Lower leg skin (tissue), 3 donors: ENCODE data around the gene AKR1C4.

ENCODE experiments used
- POLR2A ChIP-seq, 2 donors: fragments of 450-650 bp; IDR thresholded peaks; one replicate each; pipeline ENCODE4 v1.6.1; 2016 to 2017; ENCODE audit warnings: antibody characterized with exemption in 2 of 2, mild to moderate bottlenecking in 1 of 2, moderate library complexity in 1 of 2
- TF ChIP-seq, protein P1 (sequence below), 3 donors: fragments of 450-650 bp; IDR thresholded peaks; one replicate each; pipeline ENCODE4 v1.5.1; 2016; ENCODE audit warnings: antibody characterized with exemption in 3 of 3, mild to moderate bottlenecking in 3 of 3, moderate library complexity in 2 of 3

DNA sequence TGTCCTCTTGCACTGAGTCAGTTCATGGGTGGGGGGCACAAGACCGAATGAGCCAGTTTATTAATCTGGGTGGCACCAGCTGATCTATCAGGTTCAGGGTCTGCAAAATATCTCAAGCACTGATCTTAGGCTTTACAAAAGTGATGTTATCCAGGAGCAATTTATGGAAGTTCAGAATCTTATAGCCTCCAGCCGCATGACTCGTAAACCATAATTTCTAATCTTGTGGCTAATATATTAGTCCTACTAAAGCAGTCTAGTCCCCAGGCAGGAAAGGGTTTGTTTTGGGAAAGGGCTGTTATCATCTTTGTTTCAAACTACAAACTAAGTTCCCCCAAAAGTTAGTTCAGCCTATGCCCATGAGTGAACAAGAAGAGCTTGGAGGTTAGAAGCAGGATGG, 45.6 kb upstream of the AKR1C4 start:
- TF ChIP-seq, protein P1, sequence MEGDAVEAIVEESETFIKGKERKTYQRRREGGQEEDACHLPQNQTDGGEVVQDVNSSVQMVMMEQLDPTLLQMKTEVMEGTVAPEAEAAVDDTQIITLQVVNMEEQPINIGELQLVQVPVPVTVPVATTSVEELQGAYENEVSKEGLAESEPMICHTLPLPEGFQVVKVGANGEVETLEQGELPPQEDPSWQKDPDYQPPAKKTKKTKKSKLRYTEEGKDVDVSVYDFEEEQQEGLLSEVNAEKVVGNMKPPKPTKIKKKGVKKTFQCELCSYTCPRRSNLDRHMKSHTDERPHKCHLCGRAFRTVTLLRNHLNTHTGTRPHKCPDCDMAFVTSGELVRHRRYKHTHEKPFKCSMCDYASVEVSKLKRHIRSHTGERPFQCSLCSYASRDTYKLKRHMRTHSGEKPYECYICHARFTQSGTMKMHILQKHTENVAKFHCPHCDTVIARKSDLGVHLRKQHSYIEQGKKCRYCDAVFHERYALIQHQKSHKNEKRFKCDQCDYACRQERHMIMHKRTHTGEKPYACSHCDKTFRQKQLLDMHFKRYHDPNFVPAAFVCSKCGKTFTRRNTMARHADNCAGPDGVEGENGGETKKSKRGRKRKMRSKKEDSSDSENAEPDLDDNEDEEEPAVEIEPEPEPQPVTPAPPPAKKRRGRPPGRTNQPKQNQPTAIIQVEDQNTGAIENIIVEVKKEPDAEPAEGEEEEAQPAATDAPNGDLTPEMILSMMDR (IDR thresholded peaks at IDR 0.05) = no peak
- TF ChIP-seq POLR2A (IDR thresholded peaks at IDR 0.05) = no peak
